IPS-20b (cell line): ENCODE results near the gene LASP1NB.

Source experiments
- H3K27ac ChIP-seq: one replicate; pipeline ENCODE4 v1.5.1; 2013; ENCODE audit warnings: low read length
- H3K27me3 ChIP-seq: 2 replicates; pipeline ENCODE4 v1.6.1; 2013; ENCODE audit warnings: mild to moderate bottlenecking, low read length, inconsistent platforms; ENCODE audit not compliant: insufficient read depth
- H3K36me3 ChIP-seq: 2 replicates; pipeline ENCODE4 v1.6.1; 2013; ENCODE audit warnings: low read depth, mild to moderate bottlenecking, inconsistent platforms, low read length, moderate library complexity; ENCODE audit not compliant: insufficient read depth
- H3K4me1 ChIP-seq: 2 replicates; pipeline ENCODE4 v1.6.1; 2013; ENCODE audit warnings: mild to moderate bottlenecking, control low read depth, inconsistent platforms, low read length, moderate library complexity; ENCODE audit not compliant: insufficient read depth
- H3K4me3 ChIP-seq: 2 replicates; pipeline ENCODE4 v1.5.1; 2013; ENCODE audit warnings: mild to moderate bottlenecking, low read length, inconsistent platforms
- H3K9ac ChIP-seq: 2 replicates; pipeline ENCODE4 v1.6.1; 2013; ENCODE audit warnings: low read depth, mild to moderate bottlenecking, inconsistent platforms, low read length, moderate library complexity
- H3K9me3 ChIP-seq: 2 replicates; pipeline ENCODE4 v1.6.1; 2013; ENCODE audit warnings: mild to moderate bottlenecking, low read depth, low read length, inconsistent platforms; ENCODE audit not compliant: insufficient read depth

The LASP1NB gene

DNA sequence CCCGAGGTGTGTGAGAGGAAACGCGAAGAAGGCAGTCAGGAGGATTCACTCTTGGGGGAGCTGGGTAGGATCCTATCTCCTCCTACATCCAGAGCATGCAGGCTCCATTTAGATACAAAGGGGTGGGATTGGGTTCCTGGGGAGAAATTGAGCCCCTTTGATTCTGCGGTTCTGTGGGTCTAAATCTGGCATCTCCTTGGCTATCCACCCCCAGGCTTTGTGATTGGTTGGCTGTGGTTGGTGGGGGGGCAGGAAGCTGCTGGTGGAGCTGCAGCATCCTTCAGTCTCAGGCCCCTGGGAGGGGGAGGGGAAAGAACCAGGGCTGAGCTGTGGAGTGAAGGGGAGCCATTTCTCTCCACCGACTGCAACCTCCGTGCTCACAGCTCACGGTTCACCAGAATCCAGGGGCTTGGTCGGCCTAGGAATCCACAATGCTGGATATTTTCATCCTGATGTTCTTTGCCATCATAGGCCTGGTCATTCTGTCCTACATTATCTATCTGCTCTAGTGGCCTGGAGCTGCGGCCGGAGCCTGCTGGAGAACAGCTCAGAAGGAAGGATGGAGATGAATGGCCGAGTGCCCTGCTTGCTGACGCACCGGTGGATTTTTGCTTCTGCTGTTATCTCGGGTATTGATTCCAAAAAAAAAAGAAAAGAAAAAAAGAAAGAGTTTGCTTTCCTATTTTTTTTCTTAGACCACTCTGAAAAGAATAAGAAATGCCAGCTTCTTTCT, at the start of gene LASP1NB:
LASP1NB (plus strand) TSS at position 352 of the 733 bp plus-strand sequence.
- Histone ChIP-seq H3K27me3 (no peaks in the 10 kb centered on the region), H3K4me3 (peak within 1 kb of the TSS; percentile 78), H3K27ac (peak within 1 kb of the TSS; percentile 65), H3K9me3 (no peaks in the 10 kb centered on the region), H3K36me3 (no peaks in the 10 kb centered on the region; the same call in 1 of the 2 replicates), H3K9ac (peak within 1 kb of the TSS; percentile 86), H3K4me1 (peaks cover 21% of the 10 kb centered on the region; the same call in 1 of the 2 replicates)

DNA sequence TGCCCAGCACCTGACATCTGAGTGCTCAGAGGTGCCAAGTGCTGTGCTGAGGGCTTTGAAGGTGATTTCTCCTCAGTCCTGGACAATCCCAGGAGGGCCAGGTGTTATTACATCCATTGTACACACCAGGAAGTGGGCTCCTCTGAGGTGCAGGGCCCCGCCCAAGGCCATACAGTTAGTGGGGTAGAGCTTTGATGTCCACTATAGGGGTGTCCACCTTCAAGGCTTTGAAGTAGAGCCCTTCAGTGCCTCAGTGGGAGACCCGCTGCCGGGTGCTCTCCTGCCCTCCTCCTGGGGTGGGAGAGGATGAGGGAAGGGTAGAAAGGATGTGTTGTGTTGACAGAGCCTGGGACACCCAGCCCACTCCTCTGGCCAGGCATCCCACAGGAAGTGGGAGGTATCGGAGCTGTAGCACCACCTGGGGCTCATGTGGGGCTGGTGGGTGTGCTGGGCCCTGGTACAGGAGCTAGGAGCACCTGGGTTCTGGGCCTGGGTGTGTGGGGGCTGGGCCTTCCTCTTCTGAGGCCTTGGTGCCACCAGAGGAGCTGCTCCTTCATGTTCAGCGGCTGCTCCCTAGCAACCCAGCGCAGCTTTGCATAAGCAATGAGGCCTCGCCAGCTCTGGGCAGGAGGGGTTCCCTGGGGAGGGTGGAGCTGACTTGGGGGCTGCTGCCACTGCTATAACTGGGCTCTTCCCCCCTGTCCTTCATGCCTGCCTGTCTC, 48.1 kb upstream of the LASP1NB start:
- peaks cover 35% of the 10 kb centered on the region for H3K36me3 ChIP-seq
- peaks cover 54% of the 10 kb centered on the region for H3K4me1 ChIP-seq
- peak overlapping the region; percentile 35; the same call in 1 of the 2 replicates for H3K4me3 ChIP-seq
- H3K9ac ChIP-seq = peak overlapping the region; percentile 21; the same call in 1 of the 2 replicates
- no peaks in the 10 kb centered on the region for H3K27me3 ChIP-seq
- H3K9me3 ChIP-seq = no peaks in the 10 kb centered on the region
- H3K27ac ChIP-seq = peak overlapping the region; percentile 54

- Histone ChIP-seq H3K9ac (peak overlapping the region; percentile 83; the same call in 1 of the 2 replicates), H3K27me3 (no peaks in the 10 kb centered on the region), H3K4me1 (peaks cover 59% of the 10 kb centered on the region), H3K4me3 (peak overlapping the region; percentile 48; the same call in 1 of the 2 replicates), H3K9me3 (no peaks in the 10 kb centered on the region), H3K36me3 (peaks cover 41% of the 10 kb centered on the region), H3K27ac (peak overlapping the region; percentile 75)
Observed at GRCh38 chr17:38879878-38880665, 45.3 kb upstream of the LASP1NB start.

DNA sequence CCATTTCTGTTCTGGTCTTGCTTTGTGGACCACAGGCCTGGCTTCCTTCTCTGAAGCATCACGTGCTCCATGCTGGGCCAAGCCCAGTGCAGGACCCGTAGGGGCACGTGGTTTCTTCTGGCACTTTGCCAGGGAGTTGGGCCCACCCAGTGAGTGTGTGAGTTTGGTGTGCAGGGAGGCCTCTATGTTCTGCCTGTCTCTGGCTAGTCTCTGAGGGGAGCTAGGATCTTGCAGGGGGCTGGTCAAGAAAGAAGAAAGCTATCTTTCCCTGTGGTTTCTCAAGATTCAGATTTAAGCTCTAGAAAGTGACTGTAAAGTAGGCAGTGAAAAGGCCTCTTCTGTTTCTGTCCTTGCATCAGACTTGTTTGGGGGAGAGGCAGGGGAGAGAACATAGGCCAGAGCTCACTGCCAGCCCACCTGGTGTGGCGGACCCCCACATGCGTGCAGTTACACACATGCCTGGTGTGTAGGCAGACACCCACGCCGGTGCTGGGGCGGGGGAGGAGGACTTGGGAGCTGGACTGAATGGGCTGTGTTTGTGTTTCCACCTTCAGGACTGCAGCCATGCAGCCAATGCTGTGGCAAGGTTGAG, 43.7 kb upstream of the LASP1NB start:
- Histone ChIP-seq H3K4me3 (no peak overlapping the region), H3K27me3 (no peaks in the 10 kb centered on the region), H3K9ac (peak overlapping the region; percentile 49; the same call in 1 of the 2 replicates), H3K4me1 (peaks cover 65% of the 10 kb centered on the region), H3K9me3 (no peaks in the 10 kb centered on the region), H3K27ac (peak overlapping the region; percentile 66), H3K36me3 (peaks cover 41% of the 10 kb centered on the region)

DNA sequence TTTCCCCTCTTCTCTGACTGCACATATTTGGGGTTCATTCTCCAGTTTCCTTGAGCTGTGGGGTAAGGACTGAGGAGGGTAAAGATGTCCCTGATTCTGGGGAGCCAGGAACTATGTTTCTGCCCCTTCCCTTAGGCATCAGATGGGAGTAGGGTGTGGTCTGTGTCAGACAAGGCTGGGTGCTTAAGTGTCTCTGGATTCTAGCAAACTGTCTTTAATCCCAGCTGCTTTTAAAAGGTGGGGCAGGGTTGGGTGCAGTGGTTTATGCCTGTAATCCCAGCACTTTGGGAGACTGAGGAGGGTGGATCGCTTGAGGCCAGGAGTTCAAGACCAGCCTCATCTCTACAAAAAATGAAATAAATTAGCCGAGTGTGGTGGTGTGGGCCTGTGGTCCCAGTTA, 42.5 kb upstream of the LASP1NB start:
- H3K4me3 ChIP-seq = no peak overlapping the region
- peaks cover 49% of the 10 kb centered on the region for H3K36me3 ChIP-seq
- no peaks in the 10 kb centered on the region for H3K9me3 ChIP-seq
- no peaks in the 10 kb centered on the region for H3K27me3 ChIP-seq
- H3K9ac ChIP-seq = no peak overlapping the region; the same call in 1 of the 2 replicates
- peaks cover 57% of the 10 kb centered on the region for H3K4me1 ChIP-seq
- H3K27ac ChIP-seq = no peak overlapping the region

DNA sequence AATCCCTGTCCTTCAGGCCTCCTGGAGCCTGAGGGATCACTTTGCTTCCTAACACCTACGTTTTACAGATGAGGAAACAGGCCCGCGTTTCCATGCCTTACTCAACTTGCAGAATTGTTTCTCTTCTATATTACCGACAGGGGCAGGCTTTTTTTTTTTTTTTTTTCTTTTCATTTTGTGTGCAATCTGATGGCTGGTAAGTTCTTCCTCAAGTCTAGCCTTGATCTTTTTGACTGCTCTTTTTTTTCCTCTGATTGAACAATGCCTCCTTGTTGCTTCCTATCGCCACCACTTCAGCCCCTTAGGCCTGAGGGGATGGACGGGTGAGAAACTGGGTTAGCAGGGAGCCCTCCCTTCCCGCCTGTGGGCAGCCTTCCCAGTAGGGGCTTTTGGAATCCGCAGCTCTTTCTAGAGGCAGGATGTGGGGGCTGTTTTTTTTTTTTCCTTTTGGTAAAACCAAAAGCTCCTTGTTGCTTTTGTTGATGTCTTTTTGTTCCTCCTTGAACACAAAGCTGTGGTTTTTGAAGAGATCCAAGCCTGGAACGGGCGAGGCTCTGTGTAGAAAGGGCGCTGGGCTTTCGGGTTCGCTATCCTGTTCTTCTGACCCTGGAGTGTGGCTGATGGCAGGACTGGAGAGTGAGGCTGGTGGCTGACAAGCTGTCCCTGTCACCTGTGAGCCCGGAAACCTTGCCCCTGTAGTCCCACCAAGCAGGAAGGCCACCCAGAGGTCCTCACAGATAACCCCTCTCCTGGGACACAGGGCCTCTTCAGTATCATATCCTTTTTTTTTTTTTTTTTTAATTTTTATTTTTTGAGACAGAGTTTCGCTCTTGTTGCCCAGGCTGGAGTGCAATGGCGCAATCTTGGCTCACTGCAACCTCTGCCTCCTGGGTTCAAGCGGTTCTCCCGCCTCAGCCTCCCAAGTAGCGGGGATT, 41.6 kb upstream of the LASP1NB start:
- Histone ChIP-seq H3K4me3 (0 out of 2 replicates have a peak overlapping the region, but pooled peaks have one; percentile 20), H3K27me3 (no peaks in the 10 kb centered on the region), H3K4me1 (peaks cover 47% of the 10 kb centered on the region), H3K27ac (no peak overlapping the region), H3K9me3 (no peaks in the 10 kb centered on the region), H3K9ac (peak overlapping the region; percentile 56; the same call in 1 of the 2 replicates), H3K36me3 (peaks cover 46% of the 10 kb centered on the region)

GRCh38 chr17:38885044-38885727, 40.2 kb upstream of the LASP1NB start:
- Histone ChIP-seq H3K9ac (peak overlapping the region; percentile 16; the same call in 1 of the 2 replicates), H3K4me3 (no peak overlapping the region), H3K36me3 (peaks cover 50% of the 10 kb centered on the region), H3K27me3 (no peaks in the 10 kb centered on the region), H3K4me1 (peaks cover 42% of the 10 kb centered on the region), H3K9me3 (no peaks in the 10 kb centered on the region), H3K27ac (no peak overlapping the region)

- H3K27ac ChIP-seq = no peak overlapping the region
- H3K27me3 ChIP-seq = no peaks in the 10 kb centered on the region
- peak overlapping the region; percentile 15; the same call in 1 of the 2 replicates for H3K4me3 ChIP-seq
- no peaks in the 10 kb centered on the region for H3K9me3 ChIP-seq
- peaks cover 35% of the 10 kb centered on the region for H3K4me1 ChIP-seq
- H3K36me3 ChIP-seq = peaks cover 50% of the 10 kb centered on the region
- H3K9ac ChIP-seq = peak overlapping the region; percentile 16; the same call in 1 of the 2 replicates
Observed at GRCh38 chr17:38885728-38886642, 39.4 kb upstream of the LASP1NB start.

GRCh38 chr17:38886643-38887010, 38.8 kb upstream of the LASP1NB start:
- Histone ChIP-seq H3K9me3 (no peaks in the 10 kb centered on the region), H3K4me1 (peaks cover 31% of the 10 kb centered on the region), H3K27me3 (no peaks in the 10 kb centered on the region), H3K9ac (no peak overlapping the region), H3K36me3 (peaks cover 49% of the 10 kb centered on the region), H3K27ac (no peak overlapping the region), H3K4me3 (no peak overlapping the region)
